ENCODE data around the gene SEMA4B. TPM values are rescaled to one million over a fixed set of nuclear protein-coding genes. Genes with fewer than 3 reads are reported as not detected.

Gene SEMA4B
- total RNA-seq, 1 experiment from 2014 or later: 20.9 TPM

GRCh38 chr15:90205050-90205848 is 4.1 kb downstream of the SEMA4B start:
- DNase-seq (ENCODE audit: low read depth): no peak

GRCh38 chr15:90205886-90206285 is 4.8 kb downstream of the SEMA4B start:
- DNase-seq (ENCODE audit: low read depth): no peak

GRCh38 chr15:90207252-90207651 is 6.1 kb downstream of the SEMA4B start:
- no peak for DNase-seq (ENCODE audit: low read depth)

GRCh38 chr15:90208356-90208755 is 7.2 kb downstream of the SEMA4B start:
- DNase-seq (ENCODE audit: low read depth): no peak

- no peak for DNase-seq (ENCODE audit: low read depth)
Measured at GRCh38 chr15:90209591-90209990, 8.5 kb downstream of the SEMA4B start.

- no peak for DNase-seq (ENCODE audit: low read depth)
Measured at GRCh38 chr15:90210593-90210992, 9.5 kb downstream of the SEMA4B start.

GRCh38 chr15:90211009-90211408 is 9.9 kb downstream of the SEMA4B start:
- DNase-seq (ENCODE audit: low read depth): no peak

GRCh38 chr15:90211440-90212143 is 10.5 kb downstream of the SEMA4B start:
- peak; percentile 84 for DNase-seq (ENCODE audit: low read depth)

- DNase-seq (ENCODE audit: low read depth): peak; percentile 69
Measured at GRCh38 chr15:90212221-90213098, 11.3 kb downstream of the SEMA4B start.

- DNase-seq (ENCODE audit: low read depth): no peak
Measured at GRCh38 chr15:90213122-90213817, 12.1 kb downstream of the SEMA4B start.

GRCh38 chr15:90213818-90214204 is 12.7 kb downstream of the SEMA4B start:
- DNase-seq (ENCODE audit: low read depth): no peak

GRCh38 chr15:90214553-90215196 is 13.5 kb downstream of the SEMA4B start:
- DNase-seq (ENCODE audit: low read depth): peak; percentile 36

- DNase-seq (ENCODE audit: low read depth): no peak
Measured at GRCh38 chr15:90217671-90218394, 16.7 kb downstream of the SEMA4B start.

GRCh38 chr15:90219421-90220141 is 18.5 kb downstream of the SEMA4B start:
- no peak for DNase-seq (ENCODE audit: low read depth)

GRCh38 chr15:90221246-90221900 is 20.2 kb downstream of the SEMA4B start:
- DNase-seq (ENCODE audit: low read depth): peak; percentile 70

GRCh38 chr15:90222547-90222946 is 21.4 kb downstream of the SEMA4B start:
- no peak for DNase-seq (ENCODE audit: low read depth)

GRCh38 chr15:90223441-90224165 is 22.5 kb downstream of the SEMA4B start:
- DNase-seq (ENCODE audit: low read depth): no peak

GRCh38 chr15:90225047-90225446 is 23.9 kb downstream of the SEMA4B start:
- no peak for DNase-seq (ENCODE audit: low read depth)
